Endothelial cell of umbilical vein (primary cell): ENCODE data around the gene IER5. TPM values are rescaled to one million over a fixed set of nuclear protein-coding genes. Genes with fewer than 3 reads are reported as not detected.

ENCODE experiments used
- BruUV-seq: library from RNA; stranded (reverse); fragments of 400-500 nt; replicated peaks from 2 replicates; lab custom pipeline; 2021; lab: Mats Ljungman, UMichigan
- CTCF ChIA-PET: fragments of 300-600, 350-600 bp; sonication (Branson Sonifier 250); formaldehyde crosslinking; loops from one replicate; lab custom pipeline; 2021; ENCODE audit warnings: antibody characterized with exemption, inconsistent platforms; lab: Charles Lee
- POLR2A ChIA-PET: fragments of 300-600, 350-600 bp; sonication (Branson Sonifier 250); formaldehyde crosslinking; loops from one replicate; lab custom pipeline; 2021; ENCODE audit warnings: antibody characterized with exemption, inconsistent platforms; lab: Charles Lee
- DNase-seq: peaks from one replicate; pipeline ENCODE4 v3.0.0-alpha.2; 2011; ENCODE audit warnings: low read depth, low spot score
- FAIRE-seq: peaks from 2 replicates; lab custom pipeline; 2011; peaks lifted over from hg19 to GRCh38; lab: Jason Lieb, UNC
- H2AFZ ChIP-seq: 2 replicates; pipeline ENCODE4 v1.6.0; 2012; ENCODE audit warnings: low read depth, low read length, control low read depth, inconsistent platforms
- H3K27ac ChIP-seq: 2 replicates; pipeline ENCODE4 v1.5.1; 2011; ENCODE audit warnings: low read depth, mild to moderate bottlenecking, control low read depth, low read length, moderate library complexity; ENCODE audit not compliant: insufficient read depth
- H3K27me3 ChIP-seq, 2 experiments: 2 replicates each; pipeline versions ENCODE4 v1.6.0 to v1.6.1; 2011; ENCODE audit warnings: low read length in 2 of 2, mixed read lengths in 1 of 2; ENCODE audit not compliant: control insufficient read depth in 2 of 2, insufficient read depth in 2 of 2
- H3K36me3 ChIP-seq, 2 experiments: 2 replicates in 1 of 2; 3 replicates in 1 of 2; pipeline ENCODE4 v1.5.1; 2011; ENCODE audit warnings: low read length in 2 of 2, mild to moderate bottlenecking in 1 of 2, moderate library complexity in 1 of 2; ENCODE audit not compliant: control insufficient read depth in 2 of 2, insufficient read depth in 2 of 2; ENCODE audit errors: extremely low read depth in 1 of 2
- H3K4me1 ChIP-seq: 3 replicates; pipeline ENCODE4 v1.5.1; 2011; ENCODE audit warnings: mild to moderate bottlenecking, low read length; ENCODE audit not compliant: control insufficient read depth, insufficient read depth; ENCODE audit errors: extremely low read depth
- H3K4me2 ChIP-seq: 2 replicates; pipeline ENCODE4 v1.6.1; 2011; ENCODE audit warnings: low read length, control low read depth, mixed read lengths; ENCODE audit not compliant: insufficient read depth
- H3K4me3 ChIP-seq, 3 experiments: fragments of 200-600 bp in 1 of 3; sonication (generic), shearing (Covaris generic) in 1 of 3; replicated peaks in 1 of 3; 2 replicates each; pipeline ENCODE4 v1.5.1; 2011 to 2016; ENCODE audit warnings: control low read depth in 3 of 3, low read length in 3 of 3, mild to moderate bottlenecking in 2 of 3, inconsistent platforms in 1 of 3, low read depth in 1 of 3, moderate library complexity in 1 of 3; ENCODE audit not compliant: insufficient read depth in 1 of 3
- H3K79me2 ChIP-seq: 2 replicates; pipeline ENCODE4 v1.6.0; 2012; ENCODE audit warnings: low read length, inconsistent platforms; ENCODE audit not compliant: control insufficient read depth, insufficient read depth
- H3K9ac ChIP-seq: replicated peaks from 2 replicates; pipeline ENCODE3; 2011; ENCODE audit warnings: low read length, control low read depth; ENCODE audit not compliant: insufficient read depth; ENCODE audit errors: extremely low read depth
- H3K9me1 ChIP-seq: replicated peaks from 3 replicates; pipeline ENCODE4 v1.6.0; 2011; ENCODE audit warnings: mild to moderate bottlenecking, low read length; ENCODE audit not compliant: control insufficient read depth, insufficient read depth; ENCODE audit errors: extremely low read depth
- H3K9me3 ChIP-seq: replicated peaks from 2 replicates; pipeline ENCODE4 v1.5.1; 2012; ENCODE audit warnings: low read length, inconsistent platforms; ENCODE audit not compliant: control insufficient read depth, insufficient read depth
- H4K20me1 ChIP-seq: replicated peaks from 2 replicates; pipeline ENCODE3; 2011; ENCODE audit warnings: mild to moderate bottlenecking, low read length; ENCODE audit not compliant: control insufficient read depth, insufficient read depth; ENCODE audit errors: extremely low read depth
- EZH2 ChIP-seq: IDR thresholded peaks from 2 replicates; pipeline ENCODE4 v1.6.1; 2012; ENCODE audit warnings: borderline replicate concordance, low read depth, mild to moderate bottlenecking, moderate library complexity, low read length, inconsistent platforms; ENCODE audit not compliant: severe bottlenecking
- FOS ChIP-seq: IDR thresholded peaks from 2 replicates; pipeline ENCODE4 v1.6.1; 2011; ENCODE audit warnings: mild to moderate bottlenecking, low read length, moderate library complexity, borderline replicate concordance; ENCODE audit not compliant: insufficient read depth
- GATA2 ChIP-seq: IDR thresholded peaks from 2 replicates; pipeline ENCODE4 v1.7.0; 2011; ENCODE audit warnings: low read depth, mild to moderate bottlenecking, moderate library complexity, mixed read lengths, low read length; ENCODE audit not compliant: insufficient read length, insufficient read depth
- JUN ChIP-seq: IDR thresholded peaks from 2 replicates; pipeline ENCODE4 v1.6.1; 2011; ENCODE audit warnings: borderline replicate concordance, low read depth; ENCODE audit not compliant: insufficient read length, insufficient read depth
- MYC ChIP-seq: IDR thresholded peaks from one replicate; pipeline ENCODE4 v1.6.1; 2011; ENCODE audit warnings: mild to moderate bottlenecking, low read depth, low read length
- POLR2A ChIP-seq: IDR thresholded peaks from 2 replicates; pipeline ENCODE4 v1.6.1; 2012; ENCODE audit warnings: low read depth, mild to moderate bottlenecking, control low read depth, low read length
- POLR2AphosphoS5 ChIP-seq: IDR thresholded peaks from 2 replicates; pipeline ENCODE4 v1.6.1; 2012; ENCODE audit warnings: low read depth, mild to moderate bottlenecking, control low read depth, low read length, moderate library complexity; ENCODE audit not compliant: insufficient read depth
- dilution Hi-C: fragments of 300-500 bp; cut with MboI; formaldehyde crosslinking; loops from one replicate; pipeline ENCODE4 v1.15.0; 2019; ENCODE audit warnings: low sequenced_read_pairs; ENCODE audit not compliant: extremely low pct_ligation_motif_present
- intact Hi-C: fragments of 100-400 bp; cut with micrococcal nuclease; formaldehyde crosslinking; loops from one replicate; pipeline ENCODE4 v1.10.0; 2022
- polyA plus RNA-seq, 4 experiments: library from polyadenylated mRNA; depleted of rRNA in 3 of 4; stranded (reverse) in 3 of 4; unstranded in 1 of 4; fragments of >200 nt; gene quantifications; 2 replicates each; pipeline versions ENCODE4 v1.2.1 to v1.2.3, GENCODE V29; 2011 to 2012; ENCODE audit warnings: missing spikeins in 1 of 4
- total RNA-seq: library from RNA; stranded (reverse); gene quantifications from 2 replicates; pipeline ENCODE4 v1.2.3, GENCODE V29; 2021
- TF ChIP-seq, protein P1 (sequence below): IDR thresholded peaks from 2 replicates; pipeline ENCODE4 v1.6.1; 2011; ENCODE audit not compliant: insufficient read depth, insufficient read length
- TF ChIP-seq, protein P2 (sequence below), 2 donors: IDR thresholded peaks; 1 replicate in 1 of 2; 2 replicates in 1 of 2; pipeline ENCODE4 v1.5.1; 2011; ENCODE audit warnings: low read length in 2 of 2, mild to moderate bottlenecking in 2 of 2, moderate library complexity in 2 of 2, control low read depth in 1 of 2, inconsistent platforms in 1 of 2, low read depth in 1 of 2; ENCODE audit not compliant: insufficient read depth in 1 of 2; ENCODE audit errors: extremely low read depth in 1 of 2

Gene IER5
- total and polyA plus RNA-seq, 2 donors (not counting 3 experiments of a cell fraction or from before 2014, with no cell fraction given), result 6.6 to 14.4 TPM

DNA sequence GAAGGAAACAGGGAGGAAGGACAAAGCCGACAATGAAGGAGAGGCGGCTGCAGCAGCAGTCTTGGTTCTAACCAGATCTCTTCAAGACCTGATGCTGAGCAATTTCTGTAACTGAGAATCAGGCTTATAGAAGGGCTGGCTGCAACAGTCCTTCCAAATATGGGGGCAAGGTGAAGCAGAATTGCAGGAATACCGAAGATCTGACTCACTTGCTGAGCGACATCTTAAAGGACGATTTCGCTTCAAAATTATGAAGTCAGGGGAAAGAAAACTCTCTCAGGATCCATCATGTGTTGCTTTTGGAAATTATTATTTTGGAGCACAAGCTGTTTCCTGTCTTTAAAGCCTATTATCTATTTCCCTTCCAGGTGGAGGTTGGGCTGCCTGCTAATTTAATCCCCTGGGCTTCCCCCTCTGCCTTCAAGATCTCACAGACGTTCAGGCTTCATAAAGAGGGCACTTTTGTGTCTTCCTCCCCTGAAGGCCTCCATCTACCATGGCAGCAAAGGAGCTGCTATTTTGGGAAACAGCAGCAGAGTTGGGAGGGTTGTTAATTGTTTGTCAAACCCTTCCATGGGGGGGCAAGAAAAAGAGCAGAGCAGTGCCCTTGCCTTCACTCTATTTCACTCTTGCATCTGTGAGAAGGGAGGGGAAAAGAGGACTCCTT, 10.8 kb upstream of the IER5 start:
- no peak overlapping the region for H3K27ac ChIP-seq
- H3K36me3 ChIP-seq, result no peaks in the 10 kb centered on the region
- H3K4me2 ChIP-seq, result no peak overlapping the region
- dilution Hi-C loops (no loop called here), intact Hi-C loops (no loop called here)
- no peaks in the 10 kb centered on the region for H3K4me1 ChIP-seq
- H3K4me3 ChIP-seq, result no peak overlapping the region
- ChIA-PET CTCF (interaction anchor here (1.7 kb wide), 1 partner anchor 40 kb away, joined by 7 read pairs; no protein-coding TSS in a partner anchor), POLR2A (no interaction called here)
- H3K9ac ChIP-seq, result no peak overlapping the region
- no peak for TF ChIP-seq POLR2AphosphoS5
- no peak for TF ChIP-seq EZH2
- no peak for TF ChIP-seq MYC
- no peak for TF ChIP-seq GATA2
- no peak for TF ChIP-seq FOS
- TF ChIP-seq, protein P1, sequence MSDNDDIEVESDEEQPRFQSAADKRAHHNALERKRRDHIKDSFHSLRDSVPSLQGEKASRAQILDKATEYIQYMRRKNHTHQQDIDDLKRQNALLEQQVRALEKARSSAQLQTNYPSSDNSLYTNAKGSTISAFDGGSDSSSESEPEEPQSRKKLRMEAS, result no peak
- TF ChIP-seq, protein P2, sequence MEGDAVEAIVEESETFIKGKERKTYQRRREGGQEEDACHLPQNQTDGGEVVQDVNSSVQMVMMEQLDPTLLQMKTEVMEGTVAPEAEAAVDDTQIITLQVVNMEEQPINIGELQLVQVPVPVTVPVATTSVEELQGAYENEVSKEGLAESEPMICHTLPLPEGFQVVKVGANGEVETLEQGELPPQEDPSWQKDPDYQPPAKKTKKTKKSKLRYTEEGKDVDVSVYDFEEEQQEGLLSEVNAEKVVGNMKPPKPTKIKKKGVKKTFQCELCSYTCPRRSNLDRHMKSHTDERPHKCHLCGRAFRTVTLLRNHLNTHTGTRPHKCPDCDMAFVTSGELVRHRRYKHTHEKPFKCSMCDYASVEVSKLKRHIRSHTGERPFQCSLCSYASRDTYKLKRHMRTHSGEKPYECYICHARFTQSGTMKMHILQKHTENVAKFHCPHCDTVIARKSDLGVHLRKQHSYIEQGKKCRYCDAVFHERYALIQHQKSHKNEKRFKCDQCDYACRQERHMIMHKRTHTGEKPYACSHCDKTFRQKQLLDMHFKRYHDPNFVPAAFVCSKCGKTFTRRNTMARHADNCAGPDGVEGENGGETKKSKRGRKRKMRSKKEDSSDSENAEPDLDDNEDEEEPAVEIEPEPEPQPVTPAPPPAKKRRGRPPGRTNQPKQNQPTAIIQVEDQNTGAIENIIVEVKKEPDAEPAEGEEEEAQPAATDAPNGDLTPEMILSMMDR (IDR thresholded peaks at IDR 0.05; ENCODE audit: extremely low read depth in 1 of 2, insufficient read depth in 1 of 2, low read depth in 1 of 2, low read length in 2 of 2), result no peak
- no peak for TF ChIP-seq JUN
- no peak for TF ChIP-seq POLR2A
- BruUV-seq, result no TSS peak
- FAIRE-seq (no peak), DNase-seq (no peak)
- H2AFZ ChIP-seq, result no peak overlapping the region
- no peaks in the 10 kb centered on the region for H4K20me1 ChIP-seq
- no peaks in the 10 kb centered on the region for H3K79me2 ChIP-seq
- no peaks in the 10 kb centered on the region for H3K9me3 ChIP-seq
- H3K27me3 ChIP-seq, result peaks cover 11 to 23% of the 10 kb centered on the region in 2 experiments
- H3K9me1 ChIP-seq, result no peaks in the 10 kb centered on the region
